Femur (tissue), 1 donor: Measurements from ENCODE around the gene GSK3B.
"Not testable (repeated sequence)": the region's sequence is repeated elsewhere in the genome, so short reads cannot be mapped to it uniquely, and the experiment has no call there.

Source experiments
- DNase-seq: peaks from one replicate; pipeline ENCODE4 v3.0.0-alpha.2; 2017

Gene GSK3B

GRCh38 chr3:120095226-120095978 is 1.2 kb upstream of the GSK3B start:
- DNase-seq: peak; percentile 95

- DNase-seq: no peak
These were observed 554 bp upstream of the GSK3B start for GRCh38 chr3:120094776-120095225.

- peak; percentile 33 for DNase-seq
These were observed 932 bp downstream of the GSK3B start for GRCh38 chr3:120093119-120093910.

- DNase-seq: no peak
These were observed 1.8 kb downstream of the GSK3B start for GRCh38 chr3:120092474-120092873.

GRCh38 chr3:120090422-120090821 is 3.8 kb downstream of the GSK3B start:
- no peak for DNase-seq

- no peak for DNase-seq
These were observed 5.2 kb downstream of the GSK3B start for GRCh38 chr3:120089089-120089488.

GRCh38 chr3:120088622-120089021 is 5.6 kb downstream of the GSK3B start:
- DNase-seq: no peak

- DNase-seq: no peak
These were observed 12.5 kb downstream of the GSK3B start for GRCh38 chr3:120081719-120082118.

- no peak for DNase-seq
These were observed 13.4 kb downstream of the GSK3B start for GRCh38 chr3:120080836-120081235.

GRCh38 chr3:120077731-120078130 is 16.5 kb downstream of the GSK3B start:
- DNase-seq: no peak

DNA sequence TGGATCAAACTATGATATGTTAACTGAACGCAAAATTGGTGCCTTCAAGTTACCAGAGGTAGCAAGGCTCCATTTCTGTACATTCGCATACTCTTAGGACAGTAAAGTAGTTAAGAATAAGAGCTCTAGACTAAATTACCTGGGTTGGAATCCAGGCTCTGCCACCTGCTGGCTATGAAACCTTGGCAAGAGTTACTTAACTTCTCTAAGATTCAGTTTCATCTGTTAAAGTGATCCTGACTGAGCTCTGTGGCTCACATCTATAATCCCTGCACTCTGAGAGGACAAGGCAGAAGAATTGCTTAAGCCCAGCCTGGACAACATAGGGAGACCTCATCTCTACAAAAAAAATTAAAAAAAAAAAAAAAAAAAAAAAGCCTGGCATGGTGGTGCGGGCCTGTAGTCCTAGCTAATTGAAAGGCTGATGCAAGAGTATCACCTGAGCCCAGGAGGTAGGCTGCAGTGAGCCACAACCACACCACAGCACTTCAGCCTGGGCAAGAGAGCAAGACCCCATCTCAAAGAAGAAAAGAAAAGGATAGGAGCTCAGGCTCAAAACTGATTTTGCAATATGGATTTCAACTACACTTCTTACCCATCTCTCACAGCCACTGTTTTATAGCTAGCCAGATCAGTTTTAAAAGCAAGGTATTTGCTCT is 21.3 kb downstream of the GSK3B start:
- no peak for DNase-seq

DNA sequence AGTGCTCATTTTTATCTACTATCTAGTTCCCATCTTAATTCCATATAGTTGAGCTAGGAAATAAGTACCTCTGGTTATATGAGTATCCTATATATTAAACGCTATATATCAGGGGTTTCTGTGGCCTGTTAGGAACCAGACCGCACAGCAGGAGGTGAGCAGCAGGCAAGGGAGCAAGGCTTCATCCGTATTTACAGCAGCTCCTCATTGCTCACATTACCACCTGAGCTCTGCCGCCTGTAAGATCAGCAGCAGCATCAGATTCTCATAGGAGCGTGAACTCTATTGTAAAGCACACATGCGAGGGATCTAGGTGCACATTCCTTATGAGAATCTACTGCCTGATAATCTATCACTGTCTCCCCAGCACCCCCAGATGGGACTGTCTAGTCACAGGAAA is 23.0 kb downstream of the GSK3B start:
- no peak for DNase-seq

DNA sequence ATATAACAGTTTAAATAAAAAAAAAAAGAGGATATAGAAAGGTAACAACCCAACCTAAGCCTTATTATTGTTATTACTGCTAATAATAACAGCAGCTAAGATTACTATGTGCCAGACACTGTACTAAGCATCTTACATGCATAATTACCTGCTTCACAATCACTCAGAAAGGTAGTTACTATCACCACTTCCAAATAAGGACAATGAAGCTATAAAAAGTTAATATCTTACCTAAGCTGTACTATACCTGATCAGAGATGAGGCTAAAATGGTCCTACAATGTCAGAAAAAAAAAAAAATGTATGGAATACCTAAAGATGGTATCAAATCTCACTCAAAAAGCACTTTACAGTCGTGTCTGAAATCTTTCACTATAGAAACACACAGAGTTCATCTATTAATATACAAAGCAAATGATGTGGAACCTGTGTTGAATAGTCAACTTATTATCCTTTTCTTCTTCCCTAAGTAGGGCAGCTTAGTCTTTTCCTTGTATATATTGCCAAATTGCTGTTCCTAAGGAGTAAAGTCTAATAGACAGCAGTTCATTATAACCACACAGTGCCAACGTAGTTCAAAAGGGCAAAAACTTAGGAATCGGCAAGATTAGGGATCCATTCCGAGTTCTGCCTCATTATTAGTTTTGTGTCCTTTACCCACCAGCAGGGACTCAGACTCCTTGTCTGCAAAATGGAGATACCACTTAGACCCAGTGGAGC is 23.8 kb downstream of the GSK3B start:
- DNase-seq: no peak

DNA sequence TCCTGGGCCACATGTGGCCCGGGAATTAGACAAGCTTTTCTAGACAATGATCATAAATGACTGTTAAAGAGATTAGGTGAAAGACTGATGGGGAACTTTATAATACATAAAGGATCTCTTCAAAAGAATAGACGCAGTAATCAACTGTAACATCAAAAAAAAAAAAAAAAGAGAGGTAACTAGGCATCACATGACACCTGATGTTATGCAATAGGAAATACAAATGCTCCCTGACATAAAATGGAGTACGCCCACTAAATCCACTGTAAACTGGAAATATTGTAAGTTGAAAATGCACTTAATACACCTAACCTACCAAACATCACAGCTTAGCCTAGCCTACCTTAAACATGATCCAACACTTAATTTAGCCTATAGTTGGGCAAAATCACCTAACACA is 27.2 kb downstream of the GSK3B start:
- no peak for DNase-seq

DNA sequence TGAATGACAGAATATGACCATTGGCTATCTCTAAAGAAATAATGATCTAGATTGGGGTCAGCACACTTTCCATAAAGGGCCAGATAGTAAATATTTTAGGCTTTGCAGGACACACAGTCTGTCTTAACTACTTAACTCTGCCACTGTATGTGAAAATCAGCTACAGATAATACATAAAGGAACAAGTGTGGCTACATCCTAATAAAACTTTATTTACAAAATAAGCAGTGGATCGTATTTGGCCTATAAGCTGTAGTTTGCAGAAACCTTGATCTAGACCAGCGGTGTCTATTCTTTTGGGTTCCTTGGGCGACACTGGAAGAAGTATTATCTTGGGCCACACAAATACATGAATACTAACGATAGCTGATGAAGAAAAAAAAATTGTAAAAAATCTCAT is 27.6 kb downstream of the GSK3B start:
- no peak for DNase-seq

DNA sequence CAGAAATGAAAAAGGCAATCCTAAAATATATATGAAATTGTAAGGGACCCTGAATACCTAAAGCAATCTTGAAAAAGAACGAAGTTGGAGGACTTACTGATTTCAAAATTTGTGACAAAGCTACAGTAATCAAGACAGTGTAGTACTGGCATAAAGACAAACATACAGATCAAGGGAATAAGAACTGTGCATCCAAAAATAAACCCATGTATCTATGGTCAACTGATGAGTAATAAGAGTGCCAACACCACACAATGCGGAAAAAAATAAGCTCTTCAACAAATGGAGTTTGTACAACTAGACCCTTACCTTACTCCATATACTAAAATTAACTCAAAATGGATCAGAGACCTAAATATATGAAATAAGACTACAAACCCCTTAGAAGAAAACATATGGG is 29.6 kb downstream of the GSK3B start:
- no peak for DNase-seq

GRCh38 chr3:120062474-120062873 is 31.8 kb downstream of the GSK3B start:
- DNase-seq: no peak

DNA sequence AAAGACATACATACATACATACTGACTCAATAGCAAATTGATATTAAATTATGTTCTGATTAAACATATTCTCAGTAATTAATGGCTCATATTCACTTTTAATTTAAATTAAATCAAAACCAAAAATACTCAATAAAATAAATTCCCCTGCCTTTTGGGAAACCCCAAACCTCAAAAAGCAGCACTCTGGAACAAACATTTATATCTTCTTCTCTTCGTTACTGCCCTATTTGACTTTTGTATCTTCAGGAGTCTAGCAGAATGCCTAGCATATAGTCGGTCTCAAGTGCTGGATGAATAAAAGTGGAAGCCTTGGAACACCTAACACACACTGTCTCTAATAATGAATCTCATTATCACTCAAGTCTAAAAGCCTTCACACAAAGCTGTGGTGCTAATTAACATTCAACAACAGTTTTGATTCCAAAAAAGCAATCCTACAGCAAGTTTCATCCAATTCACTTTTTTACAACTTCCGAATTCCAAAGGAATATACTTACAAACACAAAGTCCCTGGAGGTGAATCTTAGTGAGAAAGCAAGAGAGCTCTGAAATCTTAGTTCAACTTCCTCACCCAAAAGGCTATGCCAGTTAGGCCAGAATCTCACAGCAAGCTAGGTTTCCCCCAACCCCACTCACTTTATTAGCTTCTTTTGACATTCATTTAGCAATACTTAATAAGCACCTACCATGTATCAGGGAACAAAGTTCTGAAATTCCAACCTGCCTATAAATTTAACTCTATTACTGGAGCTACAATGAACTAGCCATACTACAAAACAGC is 35.0 kb downstream of the GSK3B start:
- no peak for DNase-seq

GRCh38 chr3:120057626-120058025 is 36.6 kb downstream of the GSK3B start:
- DNase-seq: no peak

DNA sequence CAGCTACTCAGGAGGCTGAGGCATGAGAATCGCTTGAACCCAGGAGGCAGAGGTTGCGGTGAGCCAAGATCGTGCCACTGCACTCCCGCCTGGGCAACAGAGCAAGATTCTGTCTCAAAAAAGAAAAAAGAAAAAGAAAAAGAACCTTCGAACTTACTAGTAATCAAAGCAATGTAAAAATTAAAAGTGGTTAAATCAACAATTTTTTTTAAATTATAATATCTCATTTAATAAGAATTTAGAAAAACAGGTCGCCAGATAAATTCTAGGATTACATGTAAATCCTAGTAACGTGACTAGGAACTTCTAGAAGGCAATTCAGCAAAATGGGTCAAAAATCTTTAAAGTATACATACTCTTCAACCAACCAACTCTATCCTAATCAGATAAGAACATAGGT is 37.2 kb downstream of the GSK3B start:
- DNase-seq: no peak

DNA sequence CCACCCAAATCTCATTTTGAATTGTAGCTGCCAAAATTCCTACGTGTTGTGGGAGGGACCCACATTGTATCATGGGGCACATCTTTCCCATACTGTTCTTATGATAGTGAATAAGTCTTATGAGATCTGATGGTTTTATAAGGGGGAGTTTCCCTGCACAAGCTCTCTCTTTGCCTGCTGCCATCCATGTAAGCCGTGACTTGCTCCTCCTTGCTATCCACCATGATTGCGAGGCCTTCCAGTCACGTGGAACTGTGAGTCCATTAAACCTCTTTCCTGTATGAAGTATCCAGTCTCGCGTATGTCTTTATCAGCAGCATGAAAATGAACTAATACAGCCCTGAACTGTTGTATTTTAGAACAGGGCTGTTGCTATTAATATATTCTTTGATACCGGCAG is 40.6 kb downstream of the GSK3B start:
- DNase-seq: not testable (repeated sequence)

- no peak for DNase-seq
These were observed 41.6 kb downstream of the GSK3B start for GRCh38 chr3:120052677-120053076.
